Epidermal melanocyte (primary cell): ENCODE results near the gene MCC.

Source experiments
- DNase-seq: peaks from one replicate; pipeline ENCODE4 v3.0.0; 2011; ENCODE audit warnings: low spot score; ENCODE audit not compliant: insufficient read length

MCC gene

GRCh38 chr5:113036826-113037225 lies 451.4 kb downstream of the MCC start:
- DNase-seq: no peak

GRCh38 chr5:113036321-113036720 lies 451.9 kb downstream of the MCC start:
- DNase-seq: no peak

- no peak for DNase-seq
Observed at GRCh38 chr5:113035096-113035495, 453.2 kb downstream of the MCC start.

GRCh38 chr5:113034182-113034773 lies 454.0 kb downstream of the MCC start:
- no peak for DNase-seq

- no peak for DNase-seq
Observed at GRCh38 chr5:113031557-113031956, 456.7 kb downstream of the MCC start.

GRCh38 chr5:113031104-113031503 lies 457.1 kb downstream of the MCC start:
- no peak for DNase-seq

GRCh38 chr5:113029614-113030013 lies 458.6 kb downstream of the MCC start:
- no peak for DNase-seq

- DNase-seq: no peak
Observed at GRCh38 chr5:113027431-113027830, 460.8 kb downstream of the MCC start.

GRCh38 chr5:113027015-113027414 lies 461.2 kb downstream of the MCC start:
- no peak for DNase-seq

GRCh38 chr5:113026211-113026610 lies 462.0 kb downstream of the MCC start:
- DNase-seq: no peak

GRCh38 chr5:113025596-113025995 lies 462.7 kb downstream of the MCC start:
- DNase-seq: no peak

GRCh38 chr5:113024076-113024697 lies 464.1 kb downstream of the MCC start:
- DNase-seq: no peak

- no peak for DNase-seq
Observed at GRCh38 chr5:113022661-113023060, 465.6 kb downstream of the MCC start.

- DNase-seq: no peak
Observed at GRCh38 chr5:113020461-113021273, 467.6 kb downstream of the MCC start.

- DNase-seq: no peak
Observed at GRCh38 chr5:113017881-113018635, 470.2 kb downstream of the MCC start.

GRCh38 chr5:113005454-113005853 lies 482.8 kb downstream of the MCC start:
- DNase-seq: no peak

- no peak for DNase-seq
Observed at GRCh38 chr5:113003763-113004162, 484.5 kb downstream of the MCC start.

GRCh38 chr5:113002423-113002822 lies 485.8 kb downstream of the MCC start:
- DNase-seq: no peak

GRCh38 chr5:113000466-113000865 lies 487.8 kb downstream of the MCC start:
- no peak for DNase-seq

- no peak for DNase-seq
Observed at GRCh38 chr5:112998296-112998695, 490.0 kb downstream of the MCC start.

GRCh38 chr5:112996830-112997374 lies 491.4 kb downstream of the MCC start:
- no peak for DNase-seq
